NCI-H2196 (cell line): Measurements from ENCODE around the gene CTAGE1.

ENCODE experiments used
- DNase-seq: peaks from one replicate; lab custom pipeline; 2025; ENCODE audit not compliant: unreplicated experiment; lab: John Stamatoyannopoulos, UW

The CTAGE1 gene

DNA sequence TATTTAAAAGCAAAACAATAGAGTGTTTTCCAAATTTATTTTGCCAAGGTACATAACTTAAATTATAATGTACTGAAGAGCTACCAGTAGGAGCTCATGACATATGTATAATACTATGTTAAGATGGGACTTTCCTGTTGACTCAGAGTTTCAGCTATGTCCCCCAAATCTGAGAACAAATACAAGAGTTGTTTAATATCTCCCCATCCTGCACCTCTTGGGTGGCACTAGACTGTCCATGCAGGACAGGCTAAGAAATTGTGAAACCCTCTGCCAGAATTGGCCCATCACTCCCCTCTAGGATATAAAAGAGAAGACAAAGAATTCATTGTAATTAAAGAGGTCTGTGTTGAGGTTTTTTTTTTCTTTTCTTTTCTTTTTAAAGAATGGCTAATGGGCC, 21.7 kb upstream of the CTAGE1 start:
- no peak for DNase-seq

DNA sequence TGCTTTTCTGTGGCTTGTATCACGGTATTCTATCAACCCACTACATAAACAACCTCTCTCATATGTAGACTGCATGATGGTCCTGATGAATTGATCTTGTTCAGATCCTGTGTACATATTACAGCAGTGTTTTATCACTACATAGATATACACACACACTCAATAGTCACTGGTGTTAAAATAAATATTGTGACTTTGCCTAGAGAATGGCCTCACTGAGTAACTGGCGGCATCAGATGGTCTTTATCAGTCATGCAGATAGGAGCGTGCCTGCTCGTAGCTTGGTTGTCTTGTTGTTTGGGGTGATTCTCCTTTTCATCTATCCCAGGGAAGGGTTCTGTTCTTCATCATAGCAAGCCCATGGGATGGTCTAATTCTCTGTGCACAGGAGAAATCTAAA, 18.4 kb upstream of the CTAGE1 start:
- DNase-seq, result no peak

DNA sequence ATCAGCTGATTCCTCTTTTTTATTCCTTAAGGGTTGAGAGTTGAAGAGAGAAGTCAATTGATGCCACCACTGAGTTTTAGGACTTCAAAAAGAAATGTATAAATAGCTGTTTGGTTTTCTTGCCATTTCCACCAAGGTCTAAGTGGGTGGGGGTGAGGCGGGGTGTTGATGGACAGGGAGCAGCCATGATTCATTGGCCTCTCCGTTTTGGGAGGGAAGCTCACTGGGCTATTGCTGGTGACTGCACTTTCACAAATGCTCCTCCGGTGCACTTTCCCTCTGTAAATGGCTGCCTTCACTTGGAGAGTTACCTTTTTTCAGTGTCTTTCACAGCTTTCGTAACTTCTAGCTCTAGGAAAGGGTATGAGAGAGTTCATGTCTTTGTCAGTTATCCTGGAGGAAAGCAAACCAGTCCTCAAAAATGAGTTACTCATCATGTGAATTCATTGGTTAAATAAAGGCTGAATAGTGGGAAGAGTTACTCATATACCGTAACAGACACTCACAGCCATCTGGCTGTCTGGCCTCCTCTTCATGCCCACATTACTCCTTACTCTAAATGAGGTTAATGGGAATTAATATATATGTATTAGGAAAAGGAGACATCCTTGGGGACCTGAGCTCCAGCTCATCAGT, 17.4 kb upstream of the CTAGE1 start:
- DNase-seq, result no peak

DNA sequence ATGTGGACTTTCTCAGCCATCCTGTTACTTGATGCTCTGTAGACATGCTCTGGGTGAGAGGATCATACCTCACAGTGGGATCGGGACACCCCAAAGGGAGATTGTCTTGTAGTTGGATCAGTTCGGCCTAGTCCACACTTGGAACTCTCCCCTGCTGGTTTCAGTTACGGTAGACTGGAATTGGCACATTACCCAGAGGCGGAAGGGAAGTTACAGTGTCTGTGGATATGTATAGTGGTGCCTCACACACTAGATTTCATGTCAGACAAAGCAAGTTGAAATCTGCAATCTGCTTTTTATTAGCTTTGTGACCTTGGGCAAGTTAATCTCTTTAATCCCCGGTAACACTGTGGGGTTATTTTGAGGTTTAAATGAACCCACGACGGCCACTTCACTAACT, 16.2 kb upstream of the CTAGE1 start:
- DNase-seq, result no peak

DNA sequence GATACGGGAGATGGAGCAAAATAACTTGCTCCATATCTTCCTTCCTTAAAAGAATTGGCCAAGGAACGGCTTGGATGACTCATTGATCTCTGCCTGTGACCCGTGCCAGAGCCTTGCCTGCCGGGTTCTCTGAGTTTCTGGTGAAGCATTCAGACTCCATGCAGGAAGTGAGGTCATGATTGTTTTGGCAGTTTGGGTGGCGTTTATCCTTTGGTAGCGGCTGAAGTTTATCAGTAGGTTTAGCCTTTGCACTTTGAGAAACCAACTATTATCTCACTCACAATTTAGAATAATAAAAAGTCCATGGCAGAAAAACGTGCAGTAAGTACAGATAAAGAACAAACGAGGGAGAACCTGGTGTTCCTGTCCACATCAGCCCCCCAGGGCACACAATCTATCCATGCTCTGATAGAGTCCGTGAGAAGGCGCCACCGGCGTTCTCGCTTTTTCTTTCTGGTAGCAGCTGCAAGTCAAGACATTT, 15.0 kb upstream of the CTAGE1 start:
- no peak for DNase-seq

DNA sequence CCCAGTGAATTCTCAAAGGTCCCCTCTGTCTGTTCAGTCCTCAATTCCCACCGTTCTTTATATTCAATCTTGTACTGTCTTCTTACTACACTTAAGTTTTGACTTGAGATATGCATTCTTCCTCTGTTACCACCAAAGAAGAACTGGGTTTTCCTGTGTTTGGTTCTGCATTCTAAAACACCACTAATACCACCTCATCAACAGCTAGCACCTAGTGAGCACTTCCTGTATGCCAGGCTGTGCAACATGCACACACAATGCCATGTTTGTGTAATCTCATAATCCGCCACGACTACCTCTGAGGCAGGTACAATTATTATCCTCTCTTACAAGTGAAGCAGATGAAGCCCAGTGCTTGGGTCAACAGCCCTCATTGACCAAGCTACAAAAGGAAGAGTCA, 11.8 kb upstream of the CTAGE1 start:
- no peak for DNase-seq

- DNase-seq, result no peak
Observed at GRCh38 chr18:22428672-22429071, 11.0 kb upstream of the CTAGE1 start.

GRCh38 chr18:22427822-22428549, 10.3 kb upstream of the CTAGE1 start:
- no peak for DNase-seq

- DNase-seq, result no peak
Observed at GRCh38 chr18:22424565-22424963, 6.8 kb upstream of the CTAGE1 start.

DNA sequence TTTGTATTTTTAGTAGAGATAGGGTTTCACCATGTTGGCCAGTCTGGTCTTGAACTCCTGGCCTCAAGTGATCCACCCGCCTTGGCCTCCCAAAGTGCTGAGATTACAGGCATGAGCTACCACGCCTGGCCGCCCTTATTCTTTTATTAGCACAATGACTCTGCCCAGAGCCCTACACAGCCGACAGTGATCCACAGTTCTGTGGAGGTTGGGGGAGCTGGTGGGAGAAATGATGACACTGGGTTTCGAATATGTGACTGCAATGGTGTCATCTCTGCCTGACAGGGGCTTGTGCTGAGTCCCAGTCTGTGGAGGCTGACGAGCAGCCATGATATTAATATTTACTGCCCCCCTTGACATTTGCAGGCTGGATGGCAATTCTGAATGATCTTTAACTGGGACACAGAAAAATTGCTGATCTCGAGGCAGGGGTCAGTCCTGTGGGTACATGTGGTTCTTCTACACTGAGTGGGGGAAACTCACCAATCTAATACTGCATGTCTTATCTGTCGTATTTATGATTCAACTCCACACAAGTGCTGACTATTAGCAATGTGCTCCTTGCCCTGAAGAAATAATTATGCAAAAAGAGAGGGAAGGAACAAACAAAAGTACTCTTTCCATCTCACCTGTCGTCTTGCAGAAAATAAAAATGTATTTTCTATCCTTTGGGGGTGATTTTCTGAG, 6.3 kb upstream of the CTAGE1 start:
- DNase-seq, result no peak

- no peak for DNase-seq
Observed at GRCh38 chr18:22422909-22423548, 5.3 kb upstream of the CTAGE1 start.

DNA sequence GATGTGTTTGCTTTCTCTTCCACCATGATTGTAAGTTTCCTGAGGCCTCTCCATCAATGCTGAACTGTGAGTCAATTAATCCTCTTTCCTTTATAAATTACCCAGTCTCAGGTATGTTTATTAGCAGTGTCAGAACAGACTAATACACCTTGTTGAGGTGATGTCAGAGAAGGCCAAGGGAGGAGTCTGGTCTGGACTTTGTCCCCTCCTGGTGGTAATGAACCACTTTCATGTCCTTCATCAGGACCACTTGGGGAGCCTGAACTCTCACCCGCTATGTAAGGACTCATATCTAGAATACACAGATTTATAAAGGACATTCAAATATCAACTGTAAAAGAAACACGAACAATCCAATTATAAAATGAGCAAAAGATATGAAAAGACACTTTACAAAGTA, 2.9 kb upstream of the CTAGE1 start:
- DNase-seq, result no peak

GRCh38 chr18:22412176-22412911, 5.4 kb downstream of the CTAGE1 start:
- DNase-seq, result no peak

GRCh38 chr18:22411446-22411845, 6.3 kb downstream of the CTAGE1 start:
- DNase-seq, result no peak

GRCh38 chr18:22410126-22410525, 7.6 kb downstream of the CTAGE1 start:
- DNase-seq, result no peak

DNA sequence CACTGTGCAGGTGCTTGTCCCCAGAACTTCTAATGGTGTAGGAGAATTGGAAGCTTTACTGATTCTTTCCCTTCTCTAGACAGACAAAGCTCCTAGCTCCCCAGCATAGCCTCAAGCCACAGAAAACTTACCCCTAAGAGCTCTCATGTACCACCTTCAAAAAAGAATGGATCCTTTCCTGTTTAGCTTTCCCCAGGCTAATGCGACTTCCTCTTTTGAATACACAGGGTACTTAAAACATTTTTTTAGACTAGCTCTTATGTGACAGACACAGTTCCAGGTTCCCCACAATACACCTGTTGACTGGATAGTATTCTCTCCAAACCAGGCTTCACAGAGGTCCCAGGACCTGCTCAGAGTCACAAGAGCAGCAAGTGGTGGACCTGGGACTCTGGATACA, 8.3 kb downstream of the CTAGE1 start:
- no peak for DNase-seq

DNA sequence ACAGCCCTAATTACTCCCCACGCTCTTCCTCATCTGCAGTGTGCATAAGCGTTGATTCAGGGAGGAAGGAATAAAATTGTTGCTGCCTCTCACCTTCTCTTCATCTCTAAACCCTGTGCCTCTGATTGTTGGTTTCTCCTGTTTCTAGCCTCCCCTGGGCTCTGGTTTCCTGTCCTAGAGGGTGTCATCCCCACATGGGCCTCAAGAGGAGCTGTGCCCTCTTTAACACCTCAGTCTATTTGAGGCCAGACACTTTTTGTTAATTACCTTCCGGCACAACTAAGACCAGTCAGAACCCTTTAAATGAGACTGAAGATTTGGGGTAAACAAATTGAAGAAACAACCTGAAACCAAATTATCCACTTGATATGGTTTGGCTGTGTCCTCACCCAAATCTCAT, 9.7 kb downstream of the CTAGE1 start:
- no peak for DNase-seq

DNA sequence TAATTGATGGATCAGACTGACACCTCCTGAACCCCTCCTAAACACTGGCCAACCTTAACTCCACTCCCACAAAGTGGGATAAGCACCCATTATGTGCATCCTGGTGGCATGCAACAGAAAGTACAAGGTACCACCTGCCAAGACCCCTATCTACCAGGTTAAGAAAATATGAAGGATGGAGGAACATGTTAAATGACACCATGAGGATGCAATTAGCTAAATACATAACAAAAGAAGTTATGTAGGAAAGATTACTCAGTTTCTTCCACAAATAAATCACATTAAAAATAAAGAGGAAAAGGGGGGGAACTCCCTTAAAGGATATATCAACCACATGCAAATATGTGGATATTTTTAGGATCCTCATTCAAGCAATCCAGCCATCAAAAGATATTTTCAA, 12.6 kb downstream of the CTAGE1 start:
- no peak for DNase-seq

GRCh38 chr18:22403950-22404349, 13.8 kb downstream of the CTAGE1 start:
- no peak for DNase-seq

DNA sequence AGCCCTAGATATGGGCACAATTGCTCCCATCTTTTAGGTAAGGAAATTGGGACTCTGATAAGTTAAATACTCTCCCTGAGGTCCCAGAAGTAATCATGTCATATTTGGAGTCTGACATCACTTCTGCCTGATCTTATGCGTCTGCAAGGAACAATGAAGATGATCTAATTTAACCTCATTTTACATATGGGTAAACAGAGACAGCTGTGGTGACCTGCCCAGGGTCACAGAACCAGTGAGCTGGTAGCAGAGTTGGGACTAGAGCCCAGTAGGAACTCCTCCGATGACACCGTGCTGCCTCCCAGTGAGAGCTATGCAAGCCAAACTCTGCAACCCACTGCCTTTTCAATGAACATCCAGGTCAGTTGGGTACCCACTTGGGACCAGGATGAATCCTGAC, 17.8 kb downstream of the CTAGE1 start:
- DNase-seq, result no peak

GRCh38 chr18:22398464-22398863, 19.3 kb downstream of the CTAGE1 start:
- DNase-seq, result no peak
